OCI-LY7 (cell line): ENCODE measurements around the gene PRLH.

Experiments
- CTCF ChIP-seq: fragments of 200-600 bp; sonication (generic); conservative IDR thresholded peaks from 2 replicates; pipeline ENCODE4 v1.5.1; 2014; ENCODE audit warnings: mild to moderate bottlenecking, antibody characterized with exemption, low read length, moderate library complexity, mixed read lengths
- EZH2phosphoT487 ChIP-seq: fragments of 200-600 bp; sonication (generic); IDR thresholded peaks from 2 replicates; pipeline ENCODE4 v1.6.1; 2018; ENCODE audit warnings: low read depth, borderline replicate concordance, mild to moderate bottlenecking, mixed run types, antibody characterized with exemption, low read length, moderate library complexity, mixed read lengths

DNA sequence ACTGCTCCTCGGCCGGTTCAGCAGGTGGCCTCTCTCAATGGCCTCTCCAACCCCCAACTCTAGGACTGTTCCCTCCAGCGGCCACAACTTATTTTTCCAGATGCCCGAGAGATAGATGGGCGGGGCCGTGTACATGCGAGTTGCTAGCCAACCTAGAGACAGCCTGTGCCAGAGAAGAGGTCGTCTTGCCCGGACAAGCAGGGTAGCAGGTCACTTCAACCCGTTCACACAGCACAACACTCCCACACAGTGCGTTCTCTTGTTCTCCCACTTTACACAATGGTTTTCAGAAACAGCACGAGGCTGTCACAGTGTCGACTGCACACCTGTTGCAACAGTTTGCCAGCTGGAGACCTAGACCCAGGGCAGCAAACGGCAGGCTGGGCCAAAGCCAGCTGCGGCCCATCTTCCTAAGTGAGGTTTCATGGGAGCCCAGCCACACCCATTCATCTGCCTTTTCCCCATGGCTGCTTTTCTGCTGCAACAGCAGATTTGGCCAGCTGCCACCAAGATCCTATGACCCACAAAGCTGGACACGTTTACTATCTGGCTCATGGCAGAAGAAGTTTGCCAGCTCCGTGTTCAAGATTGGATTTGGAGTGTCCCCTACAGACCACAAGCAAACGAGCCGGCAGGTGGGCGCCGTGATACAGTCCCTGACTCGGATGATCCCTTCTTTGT is 7.3 kb upstream of the PRLH start:
- TF ChIP-seq CTCF (no peak), EZH2phosphoT487 (no peak)
